T-helper 1 cell treated with Interleukin-12 subunit alpha and Interleukin-12 subunit beta and Interleukin-4 antibody, amounts not matched to agents 30 μg/mL and 1 μg/mL, for 36 hours (primary cell): ENCODE data around the gene GNAQ.

Experiments
- H3K27ac Mint-ChIP-seq: one replicate; pipeline ENCODE4 v1.8.0; 2021; ENCODE audit warnings: mild to moderate bottlenecking, mixed read lengths
- H3K27me3 Mint-ChIP-seq: one replicate; pipeline ENCODE4 v1.8.0; 2021; ENCODE audit warnings: low read depth, mixed read lengths
- H3K36me3 Mint-ChIP-seq: one replicate; pipeline ENCODE4 v1.8.0; 2021; ENCODE audit warnings: low read depth, mixed read lengths
- H3K4me1 Mint-ChIP-seq: one replicate; pipeline ENCODE4 v1.8.0; 2021; ENCODE audit warnings: low read depth, mixed read lengths
- H3K4me3 Mint-ChIP-seq: one replicate; pipeline ENCODE4 v1.8.0; 2021; ENCODE audit warnings: mild to moderate bottlenecking, moderate library complexity, mixed read lengths
- H3K9me3 Mint-ChIP-seq: one replicate; pipeline ENCODE4 v1.8.0; 2021; ENCODE audit warnings: mixed read lengths

Gene GNAQ

GRCh38 chr9:77981907-77982306, 49.7 kb downstream of the GNAQ start:
- peaks cover 2% of the 10 kb centered on the region for H3K36me3 Mint-ChIP-seq
- H3K27ac Mint-ChIP-seq: no peak overlapping the region
- H3K4me1 Mint-ChIP-seq: peaks cover 61% of the 10 kb centered on the region
- H3K27me3 Mint-ChIP-seq: no peaks in the 10 kb centered on the region
- no peaks in the 10 kb centered on the region for H3K9me3 Mint-ChIP-seq
- peak overlapping the region; percentile 29 for H3K4me3 Mint-ChIP-seq

- Mint-ChIP-seq H3K27me3 (no peaks in the 10 kb centered on the region), H3K27ac (peak overlapping the region; percentile 72), H3K4me3 (peak overlapping the region; percentile 64), H3K9me3 (no peaks in the 10 kb centered on the region), H3K4me1 (peaks cover 63% of the 10 kb centered on the region), H3K36me3 (peaks cover 2% of the 10 kb centered on the region)
Measured at GRCh38 chr9:77981332-77981731, 50.3 kb downstream of the GNAQ start.

GRCh38 chr9:77980622-77981021, 51.0 kb downstream of the GNAQ start:
- H3K4me1 Mint-ChIP-seq: peaks cover 60% of the 10 kb centered on the region
- no peak overlapping the region for H3K4me3 Mint-ChIP-seq
- H3K36me3 Mint-ChIP-seq: peaks cover 2% of the 10 kb centered on the region
- no peaks in the 10 kb centered on the region for H3K9me3 Mint-ChIP-seq
- H3K27ac Mint-ChIP-seq: no peak overlapping the region
- no peaks in the 10 kb centered on the region for H3K27me3 Mint-ChIP-seq

- Mint-ChIP-seq H3K4me1 (peaks cover 55% of the 10 kb centered on the region), H3K36me3 (no peaks in the 10 kb centered on the region), H3K27me3 (no peaks in the 10 kb centered on the region), H3K4me3 (peak overlapping the region; percentile 71), H3K9me3 (no peaks in the 10 kb centered on the region), H3K27ac (peak overlapping the region; percentile 83)
Measured at GRCh38 chr9:77978086-77978781, 53.4 kb downstream of the GNAQ start.

- H3K4me1 Mint-ChIP-seq: peaks cover 46% of the 10 kb centered on the region
- H3K9me3 Mint-ChIP-seq: no peaks in the 10 kb centered on the region
- no peaks in the 10 kb centered on the region for H3K36me3 Mint-ChIP-seq
- H3K27ac Mint-ChIP-seq: peak overlapping the region; percentile 14
- H3K27me3 Mint-ChIP-seq: no peaks in the 10 kb centered on the region
- H3K4me3 Mint-ChIP-seq: peak overlapping the region; percentile 71
Measured at GRCh38 chr9:77977210-77977611, 54.4 kb downstream of the GNAQ start.

GRCh38 chr9:77975806-77976205, 55.8 kb downstream of the GNAQ start:
- no peaks in the 10 kb centered on the region for H3K27me3 Mint-ChIP-seq
- H3K4me3 Mint-ChIP-seq: no peak overlapping the region
- no peaks in the 10 kb centered on the region for H3K9me3 Mint-ChIP-seq
- peaks cover 4% of the 10 kb centered on the region for H3K36me3 Mint-ChIP-seq
- no peak overlapping the region for H3K27ac Mint-ChIP-seq
- H3K4me1 Mint-ChIP-seq: peaks cover 32% of the 10 kb centered on the region

- peaks cover 26% of the 10 kb centered on the region for H3K4me1 Mint-ChIP-seq
- H3K27ac Mint-ChIP-seq: no peak overlapping the region
- peaks cover 9% of the 10 kb centered on the region for H3K36me3 Mint-ChIP-seq
- no peaks in the 10 kb centered on the region for H3K27me3 Mint-ChIP-seq
- no peaks in the 10 kb centered on the region for H3K9me3 Mint-ChIP-seq
- H3K4me3 Mint-ChIP-seq: no peak overlapping the region
Measured at GRCh38 chr9:77975036-77975435, 56.6 kb downstream of the GNAQ start.

- Mint-ChIP-seq H3K4me3 (no peak overlapping the region), H3K36me3 (peaks cover 9% of the 10 kb centered on the region), H3K27ac (no peak overlapping the region), H3K4me1 (peaks cover 21% of the 10 kb centered on the region), H3K9me3 (no peaks in the 10 kb centered on the region), H3K27me3 (no peaks in the 10 kb centered on the region)
Measured at GRCh38 chr9:77974434-77974833, 57.2 kb downstream of the GNAQ start.

- Mint-ChIP-seq H3K9me3 (no peaks in the 10 kb centered on the region), H3K4me1 (peaks cover 11% of the 10 kb centered on the region), H3K4me3 (no peak overlapping the region), H3K27me3 (no peaks in the 10 kb centered on the region), H3K36me3 (peaks cover 10% of the 10 kb centered on the region), H3K27ac (no peak overlapping the region)
Measured at GRCh38 chr9:77969083-77969482, 62.5 kb downstream of the GNAQ start.

GRCh38 chr9:77968506-77968905, 63.1 kb downstream of the GNAQ start:
- H3K27ac Mint-ChIP-seq: no peak overlapping the region
- no peak overlapping the region for H3K4me3 Mint-ChIP-seq
- no peaks in the 10 kb centered on the region for H3K9me3 Mint-ChIP-seq
- H3K4me1 Mint-ChIP-seq: peaks cover 11% of the 10 kb centered on the region
- peaks cover 10% of the 10 kb centered on the region for H3K36me3 Mint-ChIP-seq
- H3K27me3 Mint-ChIP-seq: no peaks in the 10 kb centered on the region

GRCh38 chr9:77966718-77967117, 64.9 kb downstream of the GNAQ start:
- Mint-ChIP-seq H3K4me1 (peaks cover 17% of the 10 kb centered on the region), H3K27ac (no peak overlapping the region), H3K27me3 (no peaks in the 10 kb centered on the region), H3K4me3 (no peak overlapping the region), H3K36me3 (peaks cover 12% of the 10 kb centered on the region), H3K9me3 (no peaks in the 10 kb centered on the region)

GRCh38 chr9:77965445-77966123, 66.0 kb downstream of the GNAQ start:
- no peaks in the 10 kb centered on the region for H3K27me3 Mint-ChIP-seq
- H3K9me3 Mint-ChIP-seq: no peaks in the 10 kb centered on the region
- H3K4me3 Mint-ChIP-seq: no peak overlapping the region
- peaks cover 17% of the 10 kb centered on the region for H3K4me1 Mint-ChIP-seq
- H3K36me3 Mint-ChIP-seq: peaks cover 7% of the 10 kb centered on the region
- H3K27ac Mint-ChIP-seq: no peak overlapping the region

- no peak overlapping the region for H3K4me3 Mint-ChIP-seq
- H3K36me3 Mint-ChIP-seq: peaks cover 5% of the 10 kb centered on the region
- no peaks in the 10 kb centered on the region for H3K27me3 Mint-ChIP-seq
- peaks cover 18% of the 10 kb centered on the region for H3K4me1 Mint-ChIP-seq
- H3K9me3 Mint-ChIP-seq: no peaks in the 10 kb centered on the region
- no peak overlapping the region for H3K27ac Mint-ChIP-seq
Measured at GRCh38 chr9:77964258-77964657, 67.4 kb downstream of the GNAQ start.

GRCh38 chr9:77961541-77961940, 70.1 kb downstream of the GNAQ start:
- no peaks in the 10 kb centered on the region for H3K9me3 Mint-ChIP-seq
- no peak overlapping the region for H3K27ac Mint-ChIP-seq
- no peaks in the 10 kb centered on the region for H3K27me3 Mint-ChIP-seq
- peaks cover 6% of the 10 kb centered on the region for H3K36me3 Mint-ChIP-seq
- H3K4me1 Mint-ChIP-seq: peaks cover 27% of the 10 kb centered on the region
- no peak overlapping the region for H3K4me3 Mint-ChIP-seq

- H3K27ac Mint-ChIP-seq: no peak overlapping the region
- no peaks in the 10 kb centered on the region for H3K9me3 Mint-ChIP-seq
- no peak overlapping the region for H3K4me3 Mint-ChIP-seq
- H3K4me1 Mint-ChIP-seq: peaks cover 27% of the 10 kb centered on the region
- H3K36me3 Mint-ChIP-seq: peaks cover 6% of the 10 kb centered on the region
- no peaks in the 10 kb centered on the region for H3K27me3 Mint-ChIP-seq
Measured at GRCh38 chr9:77960356-77961153, 71.1 kb downstream of the GNAQ start.
